Endothelial cell of umbilical vein (primary cell): ENCODE data around the gene CD163L1. TPM values are rescaled to one million over a fixed set of nuclear protein-coding genes. Genes with fewer than 3 reads are reported as not detected.

Experiments used
- BruUV-seq: library from RNA; stranded (reverse); fragments of 400-500 nt; replicated peaks from 2 replicates; lab custom pipeline; 2021; lab: Mats Ljungman, UMichigan
- CTCF ChIA-PET: fragments of 300-600, 350-600 bp; sonication (Branson Sonifier 250); formaldehyde crosslinking; loops from one replicate; lab custom pipeline; 2021; ENCODE audit warnings: antibody characterized with exemption, inconsistent platforms; lab: Charles Lee
- POLR2A ChIA-PET: fragments of 300-600, 350-600 bp; sonication (Branson Sonifier 250); formaldehyde crosslinking; loops from one replicate; lab custom pipeline; 2021; ENCODE audit warnings: antibody characterized with exemption, inconsistent platforms; lab: Charles Lee
- DNase-seq: peaks from one replicate; pipeline ENCODE4 v3.0.0-alpha.2; 2011; ENCODE audit warnings: low read depth, low spot score
- FAIRE-seq: peaks from 2 replicates; lab custom pipeline; 2011; peaks lifted over from hg19 to GRCh38; lab: Jason Lieb, UNC
- H2AFZ ChIP-seq: 2 replicates; pipeline ENCODE4 v1.6.0; 2012; ENCODE audit warnings: low read depth, low read length, control low read depth, inconsistent platforms
- H3K27ac ChIP-seq: 2 replicates; pipeline ENCODE4 v1.5.1; 2011; ENCODE audit warnings: low read depth, mild to moderate bottlenecking, control low read depth, low read length, moderate library complexity; ENCODE audit not compliant: insufficient read depth
- H3K27me3 ChIP-seq, 2 experiments: 2 replicates each; pipeline versions ENCODE4 v1.6.0 to v1.6.1; 2011; ENCODE audit warnings: low read length in 2 of 2, mixed read lengths in 1 of 2; ENCODE audit not compliant: control insufficient read depth in 2 of 2, insufficient read depth in 2 of 2
- H3K36me3 ChIP-seq, 2 experiments: 2 replicates in 1 of 2; 3 replicates in 1 of 2; pipeline ENCODE4 v1.5.1; 2011; ENCODE audit warnings: low read length in 2 of 2, mild to moderate bottlenecking in 1 of 2, moderate library complexity in 1 of 2; ENCODE audit not compliant: control insufficient read depth in 2 of 2, insufficient read depth in 2 of 2; ENCODE audit errors: extremely low read depth in 1 of 2
- H3K4me1 ChIP-seq: 3 replicates; pipeline ENCODE4 v1.5.1; 2011; ENCODE audit warnings: mild to moderate bottlenecking, low read length; ENCODE audit not compliant: control insufficient read depth, insufficient read depth; ENCODE audit errors: extremely low read depth
- H3K4me2 ChIP-seq: 2 replicates; pipeline ENCODE4 v1.6.1; 2011; ENCODE audit warnings: low read length, control low read depth, mixed read lengths; ENCODE audit not compliant: insufficient read depth
- H3K4me3 ChIP-seq, 3 experiments: fragments of 200-600 bp in 1 of 3; sonication (generic), shearing (Covaris generic) in 1 of 3; replicated peaks in 1 of 3; 2 replicates each; pipeline ENCODE4 v1.5.1; 2011 to 2016; ENCODE audit warnings: control low read depth in 3 of 3, low read length in 3 of 3, mild to moderate bottlenecking in 2 of 3, inconsistent platforms in 1 of 3, low read depth in 1 of 3, moderate library complexity in 1 of 3; ENCODE audit not compliant: insufficient read depth in 1 of 3
- H3K79me2 ChIP-seq: 2 replicates; pipeline ENCODE4 v1.6.0; 2012; ENCODE audit warnings: low read length, inconsistent platforms; ENCODE audit not compliant: control insufficient read depth, insufficient read depth
- H3K9ac ChIP-seq: replicated peaks from 2 replicates; pipeline ENCODE3; 2011; ENCODE audit warnings: low read length, control low read depth; ENCODE audit not compliant: insufficient read depth; ENCODE audit errors: extremely low read depth
- H3K9me1 ChIP-seq: replicated peaks from 3 replicates; pipeline ENCODE4 v1.6.0; 2011; ENCODE audit warnings: mild to moderate bottlenecking, low read length; ENCODE audit not compliant: control insufficient read depth, insufficient read depth; ENCODE audit errors: extremely low read depth
- H3K9me3 ChIP-seq: replicated peaks from 2 replicates; pipeline ENCODE4 v1.5.1; 2012; ENCODE audit warnings: low read length, inconsistent platforms; ENCODE audit not compliant: control insufficient read depth, insufficient read depth
- H4K20me1 ChIP-seq: replicated peaks from 2 replicates; pipeline ENCODE3; 2011; ENCODE audit warnings: mild to moderate bottlenecking, low read length; ENCODE audit not compliant: control insufficient read depth, insufficient read depth; ENCODE audit errors: extremely low read depth
- EZH2 ChIP-seq: IDR thresholded peaks from 2 replicates; pipeline ENCODE4 v1.6.1; 2012; ENCODE audit warnings: borderline replicate concordance, low read depth, mild to moderate bottlenecking, moderate library complexity, low read length, inconsistent platforms; ENCODE audit not compliant: severe bottlenecking
- FOS ChIP-seq: IDR thresholded peaks from 2 replicates; pipeline ENCODE4 v1.6.1; 2011; ENCODE audit warnings: mild to moderate bottlenecking, low read length, moderate library complexity, borderline replicate concordance; ENCODE audit not compliant: insufficient read depth
- GATA2 ChIP-seq: IDR thresholded peaks from 2 replicates; pipeline ENCODE4 v1.7.0; 2011; ENCODE audit warnings: low read depth, mild to moderate bottlenecking, moderate library complexity, mixed read lengths, low read length; ENCODE audit not compliant: insufficient read length, insufficient read depth
- JUN ChIP-seq: IDR thresholded peaks from 2 replicates; pipeline ENCODE4 v1.6.1; 2011; ENCODE audit warnings: borderline replicate concordance, low read depth; ENCODE audit not compliant: insufficient read length, insufficient read depth
- MYC ChIP-seq: IDR thresholded peaks from one replicate; pipeline ENCODE4 v1.6.1; 2011; ENCODE audit warnings: mild to moderate bottlenecking, low read depth, low read length
- POLR2A ChIP-seq: IDR thresholded peaks from 2 replicates; pipeline ENCODE4 v1.6.1; 2012; ENCODE audit warnings: low read depth, mild to moderate bottlenecking, control low read depth, low read length
- POLR2AphosphoS5 ChIP-seq: IDR thresholded peaks from 2 replicates; pipeline ENCODE4 v1.6.1; 2012; ENCODE audit warnings: low read depth, mild to moderate bottlenecking, control low read depth, low read length, moderate library complexity; ENCODE audit not compliant: insufficient read depth
- dilution Hi-C: fragments of 300-500 bp; cut with MboI; formaldehyde crosslinking; loops from one replicate; pipeline ENCODE4 v1.15.0; 2019; ENCODE audit warnings: low sequenced_read_pairs; ENCODE audit not compliant: extremely low pct_ligation_motif_present
- intact Hi-C: fragments of 100-400 bp; cut with micrococcal nuclease; formaldehyde crosslinking; loops from one replicate; pipeline ENCODE4 v1.10.0; 2022
- polyA plus RNA-seq, 4 experiments: library from polyadenylated mRNA; depleted of rRNA in 3 of 4; stranded (reverse) in 3 of 4; unstranded in 1 of 4; fragments of >200 nt; gene quantifications; 2 replicates each; pipeline versions ENCODE4 v1.2.1 to v1.2.3, GENCODE V29; 2011 to 2012; ENCODE audit warnings: missing spikeins in 1 of 4
- total RNA-seq: library from RNA; stranded (reverse); gene quantifications from 2 replicates; pipeline ENCODE4 v1.2.3, GENCODE V29; 2021
- TF ChIP-seq, protein P1 (sequence below), 2 donors: IDR thresholded peaks; 1 replicate in 1 of 2; 2 replicates in 1 of 2; pipeline ENCODE4 v1.5.1; 2011; ENCODE audit warnings: low read length in 2 of 2, mild to moderate bottlenecking in 2 of 2, moderate library complexity in 2 of 2, control low read depth in 1 of 2, inconsistent platforms in 1 of 2, low read depth in 1 of 2; ENCODE audit not compliant: insufficient read depth in 1 of 2; ENCODE audit errors: extremely low read depth in 1 of 2
- TF ChIP-seq, protein P2 (sequence below): IDR thresholded peaks from 2 replicates; pipeline ENCODE4 v1.6.1; 2011; ENCODE audit not compliant: insufficient read depth, insufficient read length

The CD163L1 gene
- total and polyA plus RNA-seq, 2 donors (not counting 3 experiments of a cell fraction or from before 2014, with no cell fraction given): 2.8 to 7.5 TPM

DNA sequence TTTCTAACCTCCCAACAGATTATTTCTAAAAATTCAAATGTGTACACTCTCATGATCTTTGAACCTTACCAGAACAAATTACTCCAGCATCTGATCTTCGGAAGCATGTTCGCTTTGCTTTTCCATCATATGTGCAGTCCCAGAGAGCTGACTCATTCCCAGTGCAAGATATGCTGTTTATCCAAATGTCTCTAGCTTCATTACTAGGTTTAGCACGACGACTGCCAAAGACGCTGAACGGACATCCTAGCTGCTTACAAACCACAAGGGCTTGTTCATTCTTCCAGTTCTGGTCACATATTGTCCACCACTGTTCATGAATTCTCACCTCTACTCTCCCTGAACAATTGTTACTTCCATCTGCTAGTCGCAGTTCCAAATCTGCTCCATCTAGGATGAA, 40.5 kb downstream of the CD163L1 start:
- dilution Hi-C loops: no loop called here
- POLR2A ChIA-PET: no interaction called here
- CTCF ChIA-PET: interaction anchor here (0.9 to 1.3 kb wide), 5 partner anchors 23 to 83 kb away, joined by 3 to 4 read pairs (median 3); no protein-coding TSS in a partner anchor
- H3K36me3 ChIP-seq: no peaks in the 10 kb centered on the region
- no peaks in the 10 kb centered on the region for H3K27me3 ChIP-seq
- no peak overlapping the region for H3K4me3 ChIP-seq
- H2AFZ ChIP-seq: no peak overlapping the region
- no peaks in the 10 kb centered on the region for H3K79me2 ChIP-seq
- intact Hi-C loops: no loop called here
- no peak for TF ChIP-seq FOS
- TF ChIP-seq EZH2: no peak
- TF ChIP-seq GATA2: no peak
- TF ChIP-seq, protein P1, sequence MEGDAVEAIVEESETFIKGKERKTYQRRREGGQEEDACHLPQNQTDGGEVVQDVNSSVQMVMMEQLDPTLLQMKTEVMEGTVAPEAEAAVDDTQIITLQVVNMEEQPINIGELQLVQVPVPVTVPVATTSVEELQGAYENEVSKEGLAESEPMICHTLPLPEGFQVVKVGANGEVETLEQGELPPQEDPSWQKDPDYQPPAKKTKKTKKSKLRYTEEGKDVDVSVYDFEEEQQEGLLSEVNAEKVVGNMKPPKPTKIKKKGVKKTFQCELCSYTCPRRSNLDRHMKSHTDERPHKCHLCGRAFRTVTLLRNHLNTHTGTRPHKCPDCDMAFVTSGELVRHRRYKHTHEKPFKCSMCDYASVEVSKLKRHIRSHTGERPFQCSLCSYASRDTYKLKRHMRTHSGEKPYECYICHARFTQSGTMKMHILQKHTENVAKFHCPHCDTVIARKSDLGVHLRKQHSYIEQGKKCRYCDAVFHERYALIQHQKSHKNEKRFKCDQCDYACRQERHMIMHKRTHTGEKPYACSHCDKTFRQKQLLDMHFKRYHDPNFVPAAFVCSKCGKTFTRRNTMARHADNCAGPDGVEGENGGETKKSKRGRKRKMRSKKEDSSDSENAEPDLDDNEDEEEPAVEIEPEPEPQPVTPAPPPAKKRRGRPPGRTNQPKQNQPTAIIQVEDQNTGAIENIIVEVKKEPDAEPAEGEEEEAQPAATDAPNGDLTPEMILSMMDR (IDR thresholded peaks at IDR 0.05; ENCODE audit: extremely low read depth in 1 of 2, insufficient read depth in 1 of 2, low read depth in 1 of 2, low read length in 2 of 2): no peak
- TF ChIP-seq MYC: no peak
- no peak for TF ChIP-seq POLR2AphosphoS5
- TF ChIP-seq POLR2A: no peak
- TF ChIP-seq, protein P2, sequence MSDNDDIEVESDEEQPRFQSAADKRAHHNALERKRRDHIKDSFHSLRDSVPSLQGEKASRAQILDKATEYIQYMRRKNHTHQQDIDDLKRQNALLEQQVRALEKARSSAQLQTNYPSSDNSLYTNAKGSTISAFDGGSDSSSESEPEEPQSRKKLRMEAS: no peak
- TF ChIP-seq JUN: no peak
- H3K9ac ChIP-seq: no peak overlapping the region
- no TSS peak for BruUV-seq
- H3K4me1 ChIP-seq: no peaks in the 10 kb centered on the region
- no peak overlapping the region for H3K27ac ChIP-seq
- no peaks in the 10 kb centered on the region for H3K9me1 ChIP-seq
- no peak for FAIRE-seq
- H4K20me1 ChIP-seq: no peaks in the 10 kb centered on the region
- DNase-seq: no peak
- H3K9me3 ChIP-seq: no peaks in the 10 kb centered on the region
- no peak overlapping the region for H3K4me2 ChIP-seq
